Keratinocyte (primary cell): ENCODE data around the gene NPAS3. TPM values are rescaled to one million over a fixed set of nuclear protein-coding genes. Genes with fewer than 3 reads are reported as not detected.

Experiments used
- DNase-seq: peaks from one replicate; pipeline ENCODE4 v3.0.0-alpha.2; 2011; ENCODE audit warnings: low read depth, missing footprints, low spot score
- FAIRE-seq: peaks from 2 replicates; lab custom pipeline; 2011; peaks lifted over from hg19 to GRCh38; lab: Jason Lieb, UNC
- H2AFZ ChIP-seq: 2 replicates; pipeline ENCODE4 v1.6.0; 2012; ENCODE audit warnings: low read length, control low read depth, inconsistent platforms; ENCODE audit not compliant: control insufficient read depth
- H3K27ac ChIP-seq: 2 replicates; pipeline ENCODE4 v1.5.1; 2011; ENCODE audit warnings: low read length; ENCODE audit not compliant: control insufficient read depth, insufficient read depth
- H3K27me3 ChIP-seq: 3 replicates; pipeline ENCODE4 v1.6.0; 2011; ENCODE audit warnings: low read length; ENCODE audit not compliant: control insufficient read depth, insufficient read depth; ENCODE audit errors: extremely low read depth
- H3K36me3 ChIP-seq, 2 experiments: 2 replicates in 1 of 2; 3 replicates in 1 of 2; pipeline ENCODE4 v1.5.1; 2011; ENCODE audit warnings: low read length in 2 of 2, mild to moderate bottlenecking in 1 of 2; ENCODE audit not compliant: control insufficient read depth in 2 of 2, insufficient read depth in 2 of 2; ENCODE audit errors: extremely low read depth in 1 of 2
- H3K4me1 ChIP-seq: 3 replicates; pipeline ENCODE4 v1.5.1; 2011; ENCODE audit warnings: low read length; ENCODE audit not compliant: control insufficient read depth, insufficient read depth; ENCODE audit errors: extremely low read depth
- H3K4me2 ChIP-seq: 3 replicates; pipeline ENCODE4 v1.6.0; 2011; ENCODE audit warnings: low read depth, low read length; ENCODE audit not compliant: control insufficient read depth, insufficient read depth; ENCODE audit errors: extremely low read depth
- H3K4me3 ChIP-seq, 3 experiments: fragments of 200-600 bp in 1 of 3; sonication (generic) in 1 of 3; 2 replicates in 2 of 3; 3 replicates in 1 of 3; pipeline ENCODE4 v1.5.1; 2011 to 2016; ENCODE audit warnings: low read length in 3 of 3, mild to moderate bottlenecking in 3 of 3, control low read depth in 2 of 3, inconsistent platforms in 1 of 3, low read depth in 1 of 3, mixed read lengths in 1 of 3, mixed run types in 1 of 3, moderate library complexity in 1 of 3; ENCODE audit not compliant: control insufficient read depth in 2 of 3, insufficient read depth in 2 of 3; ENCODE audit errors: extremely low read depth in 1 of 3
- H3K79me2 ChIP-seq: 2 replicates; pipeline ENCODE4 v1.6.0; 2012; ENCODE audit warnings: low read length; ENCODE audit not compliant: control insufficient read depth, insufficient read depth
- H3K9ac ChIP-seq: 3 replicates; pipeline ENCODE4 v1.6.0; 2011; ENCODE audit warnings: low read length; ENCODE audit not compliant: control insufficient read depth, insufficient read depth; ENCODE audit errors: extremely low read depth
- H3K9me1 ChIP-seq: 3 replicates; pipeline ENCODE4 v1.6.0; 2011; ENCODE audit warnings: low read length; ENCODE audit not compliant: control insufficient read depth, insufficient read depth; ENCODE audit errors: extremely low read depth
- H3K9me3 ChIP-seq: 2 replicates; pipeline ENCODE4 v1.5.1; 2012; ENCODE audit warnings: low read depth, low read length; ENCODE audit not compliant: control insufficient read depth
- H4K20me1 ChIP-seq: 3 replicates; pipeline ENCODE4 v1.6.0; 2011; ENCODE audit warnings: low read length; ENCODE audit not compliant: control insufficient read depth, insufficient read depth; ENCODE audit errors: extremely low read depth
- EZH2 ChIP-seq: IDR thresholded peaks from one replicate; pipeline ENCODE4 v1.6.1; 2012; ENCODE audit warnings: inconsistent platforms, mild to moderate bottlenecking, low read length, moderate library complexity
- dilution Hi-C: fragments of 300-500 bp; cut with MboI; formaldehyde crosslinking; loops from one replicate; pipeline ENCODE4 v1.7.0; 2020; ENCODE audit warnings: low sequenced_read_pairs; ENCODE audit not compliant: extremely low pct_ligation_motif_present
- polyA plus RNA-seq, 5 experiments: library from polyadenylated mRNA; depleted of rRNA in 3 of 5; stranded (reverse) in 3 of 5; stranded (forward) in 1 of 5; unstranded in 1 of 5; fragments of >200 nt; gene quantifications; 1 replicate in 1 of 5; 2 replicates in 3 of 5; 3 replicates in 1 of 5; pipeline versions ENCODE4 v1.2.1 to v1.2.3, GENCODE V29; 2011 to 2012; ENCODE audit warnings: missing spikeins in 2 of 5, low read depth in 1 of 5, low replicate concordance in 1 of 5
- TF ChIP-seq, protein P1 (sequence below), 3 experiments: IDR thresholded peaks in 1 of 3; conservative IDR thresholded peaks in 1 of 3; optimal IDR thresholded peaks in 1 of 3; 2 replicates in 2 of 3; 3 replicates in 1 of 3; pipeline versions ENCODE3 to v1.5.1; 2011; ENCODE audit warnings: low read length in 3 of 3, mild to moderate bottlenecking in 3 of 3, moderate library complexity in 2 of 3, control low read depth in 1 of 3, inconsistent platforms in 1 of 3; ENCODE audit not compliant: insufficient read depth in 2 of 3; ENCODE audit errors: extremely low read depth in 1 of 3

Gene NPAS3
- polyA plus RNA-seq, 1 donor (not counting 4 experiments of a cell fraction or from before 2014, with no cell fraction given), result 0.07 TPM

DNA sequence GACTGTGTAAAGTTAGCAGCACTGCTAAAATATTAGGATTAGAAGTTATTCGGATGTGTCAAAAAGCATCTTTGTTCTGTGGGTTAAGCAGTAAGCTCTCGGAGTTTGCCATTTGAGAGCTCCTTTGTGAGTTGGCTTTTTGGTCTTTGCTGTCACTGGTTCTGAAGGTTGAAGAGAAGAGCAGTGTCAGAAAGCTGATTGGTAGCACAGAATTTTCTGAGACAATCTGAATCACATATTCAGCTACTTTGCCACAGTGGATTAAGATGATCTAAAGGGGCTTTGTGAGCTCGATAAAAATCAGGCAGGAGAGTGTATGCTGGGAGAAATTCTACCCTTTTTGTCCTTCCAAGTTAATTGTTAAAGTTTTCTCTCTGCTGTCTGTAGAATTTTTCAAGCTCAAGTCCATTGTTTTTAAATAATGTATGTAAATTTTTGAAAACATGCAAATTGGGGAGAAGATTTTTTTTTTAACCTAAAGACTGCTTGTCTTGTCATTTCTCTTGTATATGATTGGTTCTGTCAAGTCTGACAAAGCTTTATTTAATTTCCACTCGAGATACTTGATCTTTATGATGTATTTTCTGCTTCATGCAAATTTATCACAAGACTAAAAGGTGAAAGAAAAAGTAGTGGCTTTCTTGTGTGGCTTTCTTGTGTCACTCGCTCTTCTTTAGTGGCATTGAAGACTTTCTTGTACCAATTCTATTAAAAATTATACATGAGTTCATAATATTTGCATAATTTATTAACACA lies 704.9 kb downstream of the NPAS3 start:
- Histone ChIP-seq H3K4me3 (no peak overlapping the region), H3K27me3 (no peaks in the 10 kb centered on the region), H3K9me3 (no peaks in the 10 kb centered on the region), H2AFZ (no peak overlapping the region), H3K9ac (no peak overlapping the region), H3K4me1 (peaks cover 22% of the 10 kb centered on the region), H3K9me1 (no peaks in the 10 kb centered on the region), H4K20me1 (no peaks in the 10 kb centered on the region), H3K79me2 (no peaks in the 10 kb centered on the region), H3K4me2 (no peak overlapping the region), H3K36me3 (no peaks in the 10 kb centered on the region), H3K27ac (no peak overlapping the region)
- FAIRE-seq (no peak), DNase-seq (no peak)
- TF ChIP-seq EZH2, result no peak
- TF ChIP-seq, protein P1, sequence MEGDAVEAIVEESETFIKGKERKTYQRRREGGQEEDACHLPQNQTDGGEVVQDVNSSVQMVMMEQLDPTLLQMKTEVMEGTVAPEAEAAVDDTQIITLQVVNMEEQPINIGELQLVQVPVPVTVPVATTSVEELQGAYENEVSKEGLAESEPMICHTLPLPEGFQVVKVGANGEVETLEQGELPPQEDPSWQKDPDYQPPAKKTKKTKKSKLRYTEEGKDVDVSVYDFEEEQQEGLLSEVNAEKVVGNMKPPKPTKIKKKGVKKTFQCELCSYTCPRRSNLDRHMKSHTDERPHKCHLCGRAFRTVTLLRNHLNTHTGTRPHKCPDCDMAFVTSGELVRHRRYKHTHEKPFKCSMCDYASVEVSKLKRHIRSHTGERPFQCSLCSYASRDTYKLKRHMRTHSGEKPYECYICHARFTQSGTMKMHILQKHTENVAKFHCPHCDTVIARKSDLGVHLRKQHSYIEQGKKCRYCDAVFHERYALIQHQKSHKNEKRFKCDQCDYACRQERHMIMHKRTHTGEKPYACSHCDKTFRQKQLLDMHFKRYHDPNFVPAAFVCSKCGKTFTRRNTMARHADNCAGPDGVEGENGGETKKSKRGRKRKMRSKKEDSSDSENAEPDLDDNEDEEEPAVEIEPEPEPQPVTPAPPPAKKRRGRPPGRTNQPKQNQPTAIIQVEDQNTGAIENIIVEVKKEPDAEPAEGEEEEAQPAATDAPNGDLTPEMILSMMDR (optimal IDR thresholded peaks at IDR 0.05 in 1 of 3, IDR thresholded peaks at IDR 0.05 in 1 of 3, conservative IDR thresholded peaks at IDR 0.05 in 1 of 3; ENCODE audit: extremely low read depth in 1 of 3, insufficient read depth in 2 of 3, low read length in 3 of 3), result no peak
- dilution Hi-C loops, result no loop called here

DNA sequence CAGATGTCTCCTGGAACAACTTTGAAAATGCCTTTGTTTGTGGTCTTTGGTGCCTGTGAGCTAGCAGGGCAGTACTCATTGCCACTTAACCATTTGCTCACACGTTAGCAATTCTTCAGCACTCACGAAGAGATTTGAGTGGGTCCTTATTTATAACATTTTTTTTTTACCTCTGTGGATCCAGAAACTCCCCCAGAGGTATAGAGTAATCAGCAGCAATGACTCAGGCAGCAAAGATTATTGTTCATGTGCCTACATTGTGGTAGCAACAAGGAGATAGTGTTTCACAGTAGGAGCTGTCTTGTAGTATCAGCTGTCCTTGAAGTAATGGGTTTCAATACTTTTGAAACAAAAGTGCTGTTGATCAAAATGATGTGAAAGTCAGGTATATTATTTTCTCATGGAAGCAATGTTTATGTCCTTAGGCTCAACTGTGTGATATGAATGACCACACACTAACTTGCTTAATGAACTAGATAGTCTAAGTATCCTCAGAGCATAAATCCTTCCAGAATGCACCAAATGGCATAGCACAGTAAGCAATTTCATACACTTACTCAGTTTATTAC lies 708.1 kb downstream of the NPAS3 start:
- Histone ChIP-seq H3K79me2 (no peaks in the 10 kb centered on the region), H3K9me1 (no peaks in the 10 kb centered on the region), H3K36me3 (no peaks in the 10 kb centered on the region), H3K4me1 (peaks cover 22% of the 10 kb centered on the region), H4K20me1 (no peaks in the 10 kb centered on the region), H3K4me3 (no peak overlapping the region), H3K27ac (peak overlapping the region; percentile 65), H3K27me3 (no peaks in the 10 kb centered on the region), H3K9me3 (no peaks in the 10 kb centered on the region), H2AFZ (no peak overlapping the region), H3K4me2 (peak overlapping the region; percentile 11), H3K9ac (peak overlapping the region; percentile 4)
- DNase-seq, result peak; percentile 23
- peak; percentile 73 for FAIRE-seq
- TF ChIP-seq, protein P1 (optimal IDR thresholded peaks at IDR 0.05 in 1 of 3, IDR thresholded peaks at IDR 0.05 in 1 of 3, conservative IDR thresholded peaks at IDR 0.05 in 1 of 3; ENCODE audit: extremely low read depth in 1 of 3, insufficient read depth in 2 of 3, low read length in 3 of 3), result no peak
- TF ChIP-seq EZH2, result no peak
- dilution Hi-C loops, result no loop called here
